Measurements from ENCODE around the gene RAB11FIP4.

DNA sequence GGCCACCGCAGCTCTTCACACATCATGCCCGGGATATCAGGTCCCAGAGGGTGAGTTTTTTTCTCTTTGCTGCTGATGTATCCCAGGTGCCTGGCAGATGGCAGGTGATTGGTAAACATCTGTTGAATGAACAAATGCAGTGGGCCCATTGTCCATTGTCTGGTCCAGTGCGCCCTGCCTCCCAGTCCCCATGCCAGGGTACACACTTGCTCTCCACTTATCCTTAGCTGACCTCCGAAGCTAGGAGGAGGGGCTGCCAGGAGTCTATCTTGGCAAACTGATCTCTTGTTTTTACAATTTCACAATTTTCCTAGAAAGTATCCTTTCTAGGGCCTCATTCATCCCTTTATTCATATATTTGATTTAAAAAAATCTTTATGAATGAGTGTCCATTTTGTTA lies 196.0 kb downstream of the RAB11FIP4 start:
- TF ChIP-seq, protein P1, sequence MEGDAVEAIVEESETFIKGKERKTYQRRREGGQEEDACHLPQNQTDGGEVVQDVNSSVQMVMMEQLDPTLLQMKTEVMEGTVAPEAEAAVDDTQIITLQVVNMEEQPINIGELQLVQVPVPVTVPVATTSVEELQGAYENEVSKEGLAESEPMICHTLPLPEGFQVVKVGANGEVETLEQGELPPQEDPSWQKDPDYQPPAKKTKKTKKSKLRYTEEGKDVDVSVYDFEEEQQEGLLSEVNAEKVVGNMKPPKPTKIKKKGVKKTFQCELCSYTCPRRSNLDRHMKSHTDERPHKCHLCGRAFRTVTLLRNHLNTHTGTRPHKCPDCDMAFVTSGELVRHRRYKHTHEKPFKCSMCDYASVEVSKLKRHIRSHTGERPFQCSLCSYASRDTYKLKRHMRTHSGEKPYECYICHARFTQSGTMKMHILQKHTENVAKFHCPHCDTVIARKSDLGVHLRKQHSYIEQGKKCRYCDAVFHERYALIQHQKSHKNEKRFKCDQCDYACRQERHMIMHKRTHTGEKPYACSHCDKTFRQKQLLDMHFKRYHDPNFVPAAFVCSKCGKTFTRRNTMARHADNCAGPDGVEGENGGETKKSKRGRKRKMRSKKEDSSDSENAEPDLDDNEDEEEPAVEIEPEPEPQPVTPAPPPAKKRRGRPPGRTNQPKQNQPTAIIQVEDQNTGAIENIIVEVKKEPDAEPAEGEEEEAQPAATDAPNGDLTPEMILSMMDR (IDR thresholded peaks at IDR 0.05; ENCODE audit: low read depth, low read length), result no peak
- no peak for TF ChIP-seq POLR2A (IDR thresholded peaks at IDR 0.05; ENCODE audit: extremely low read depth, insufficient read length)
- TF ChIP-seq, protein P2, sequence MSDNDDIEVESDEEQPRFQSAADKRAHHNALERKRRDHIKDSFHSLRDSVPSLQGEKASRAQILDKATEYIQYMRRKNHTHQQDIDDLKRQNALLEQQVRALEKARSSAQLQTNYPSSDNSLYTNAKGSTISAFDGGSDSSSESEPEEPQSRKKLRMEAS (IDR thresholded peaks at IDR 0.05; ENCODE audit: low read depth, low read length), result no peak

Data from NB4 (cell line).